GM21381 (cell line): ENCODE data around the gene ORAI2.
A peak's percentile ranks its signal among the peaks of the same experiment; 100 is the strongest.
"Not testable (repeated sequence)": the region's sequence is repeated elsewhere in the genome, so short reads cannot be mapped to it uniquely, and the experiment has no call there.

Experiments
- ATAC-seq: cut with Tn5 transposase; IDR thresholded peaks from one replicate; pipeline ENCODE4 v1.9.1; 2021; ENCODE audit warnings: mild to moderate bottlenecking, moderate library complexity; ENCODE audit not compliant: unreplicated experiment

Gene ORAI2

GRCh38 chr7:102445674-102446071, 12.3 kb downstream of the ORAI2 start:
- no peak for ATAC-seq

- ATAC-seq, result no peak
These were observed 13.2 kb downstream of the ORAI2 start for GRCh38 chr7:102446387-102447156.

GRCh38 chr7:102447311-102447710, 13.9 kb downstream of the ORAI2 start:
- ATAC-seq, result no peak

GRCh38 chr7:102449136-102449535, 15.8 kb downstream of the ORAI2 start:
- ATAC-seq, result no peak

GRCh38 chr7:102450242-102450641, 16.9 kb downstream of the ORAI2 start:
- peak; percentile 49 for ATAC-seq

GRCh38 chr7:102451371-102452054, 18.1 kb downstream of the ORAI2 start:
- ATAC-seq, result no peak

- ATAC-seq, result no peak
These were observed 19.1 kb downstream of the ORAI2 start for GRCh38 chr7:102452451-102452850.

- no peak for ATAC-seq
These were observed 19.9 kb downstream of the ORAI2 start for GRCh38 chr7:102453319-102453718.

GRCh38 chr7:102454468-102454867, 21.1 kb downstream of the ORAI2 start:
- no peak for ATAC-seq

GRCh38 chr7:102454932-102455331, 21.6 kb downstream of the ORAI2 start:
- not testable (repeated sequence) for ATAC-seq

GRCh38 chr7:102455596-102455995, 22.2 kb downstream of the ORAI2 start:
- ATAC-seq, result no peak

GRCh38 chr7:102456327-102456726, 23.0 kb downstream of the ORAI2 start:
- ATAC-seq, result no peak

GRCh38 chr7:102457352-102457924, 24.1 kb downstream of the ORAI2 start:
- no peak for ATAC-seq

GRCh38 chr7:102459221-102459844, 26.0 kb downstream of the ORAI2 start:
- ATAC-seq, result no peak

GRCh38 chr7:102460467-102460866, 27.1 kb downstream of the ORAI2 start:
- no peak for ATAC-seq

GRCh38 chr7:102463841-102464576, 30.6 kb downstream of the ORAI2 start:
- no peak for ATAC-seq

- ATAC-seq, result peak; percentile 95
These were observed 31.4 kb downstream of the ORAI2 start, which contains the start of the genes ALKBH4 and LRWD1 for GRCh38 chr7:102464577-102465280. Gene ALKBH4, minus strand, starts transcription at chr7:102464863. Its CDS starts 27 bp downstream, at chr7:102464836. Gene LRWD1, plus strand, starts transcription at chr7:102464984. Its CDS starts 97 bp downstream, at chr7:102465081.

- ATAC-seq, result no peak
These were observed 32.7 kb downstream of the ORAI2 start for GRCh38 chr7:102466097-102466496.

- no peak for ATAC-seq
These were observed 34.5 kb downstream of the ORAI2 start for GRCh38 chr7:102467581-102468477.
